ENCODE data around the gene IL36B.
"Not testable (repeated sequence)": the region's sequence is repeated elsewhere in the genome, so short reads cannot be mapped to it uniquely, and the experiment has no call there.

Gene IL36B

DNA sequence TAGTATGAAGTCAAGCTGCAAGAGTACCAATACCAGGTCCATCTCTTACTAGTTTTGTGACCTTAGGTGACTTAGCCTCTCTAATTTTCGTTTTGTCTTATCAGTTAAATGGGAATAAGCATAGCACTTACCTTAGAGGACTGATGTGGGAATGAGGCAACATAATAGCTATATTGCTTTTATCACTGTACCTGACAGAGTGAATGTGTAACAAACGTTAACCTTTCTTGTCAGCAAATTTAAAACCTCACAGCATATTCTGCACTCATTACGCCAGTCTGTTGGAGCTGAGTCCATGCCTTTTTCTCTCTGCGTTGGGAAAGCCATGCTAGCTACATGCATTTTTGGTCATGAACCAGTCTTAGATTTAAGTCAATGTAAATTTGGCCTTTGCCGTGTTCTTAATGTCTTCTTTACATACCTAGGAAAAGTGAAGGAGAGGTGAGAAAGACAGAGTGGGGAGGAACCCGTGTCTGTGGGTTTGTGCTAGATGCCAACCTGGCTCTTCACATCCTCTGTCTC lies at the start of gene IL36B:
IL36B (minus strand) TSS at position 472 of the 522 bp plus-strand sequence.
- DNase-seq: no peak

DNA sequence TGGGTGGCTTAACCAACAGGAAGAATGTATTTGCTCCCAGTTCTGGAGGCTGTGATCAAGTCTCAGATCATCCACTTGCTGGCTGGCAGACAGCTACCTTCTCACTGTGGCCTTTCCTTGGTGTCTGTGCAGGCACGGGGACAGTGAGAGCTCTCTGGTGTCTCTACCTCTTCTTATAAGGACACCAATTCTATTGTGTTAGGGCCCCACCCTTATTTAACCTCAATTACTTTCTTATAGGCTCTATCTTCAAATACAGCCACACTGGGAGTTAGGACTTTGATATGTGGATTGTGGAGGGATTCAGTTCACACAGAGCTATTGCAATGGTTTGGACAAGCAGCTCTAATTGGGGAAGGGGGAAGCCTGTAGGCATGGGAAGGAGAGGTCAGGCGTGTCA lies 49.5 kb upstream of the IL36B start:
- no peak for DNase-seq

DNA sequence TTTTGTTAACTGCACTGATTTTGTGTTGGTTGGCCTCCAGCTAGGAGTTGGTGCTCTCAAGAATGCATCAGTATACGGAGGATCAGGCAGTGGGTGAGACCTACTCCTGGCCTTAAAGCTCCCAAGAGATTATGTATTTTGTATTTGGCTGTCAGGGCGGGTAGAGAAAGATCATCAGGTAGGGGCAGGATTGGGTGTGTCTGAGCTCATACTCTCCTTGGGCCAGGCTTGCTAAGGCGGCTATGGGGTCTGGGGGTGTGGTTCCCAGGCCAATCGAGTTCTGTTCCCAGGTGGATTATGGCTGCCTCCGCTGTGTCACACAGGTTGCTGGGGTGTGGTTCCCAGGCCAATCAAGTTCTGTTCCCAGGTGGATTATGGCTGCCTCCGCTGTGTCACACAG lies 45.9 kb upstream of the IL36B start:
- no peak for DNase-seq

DNA sequence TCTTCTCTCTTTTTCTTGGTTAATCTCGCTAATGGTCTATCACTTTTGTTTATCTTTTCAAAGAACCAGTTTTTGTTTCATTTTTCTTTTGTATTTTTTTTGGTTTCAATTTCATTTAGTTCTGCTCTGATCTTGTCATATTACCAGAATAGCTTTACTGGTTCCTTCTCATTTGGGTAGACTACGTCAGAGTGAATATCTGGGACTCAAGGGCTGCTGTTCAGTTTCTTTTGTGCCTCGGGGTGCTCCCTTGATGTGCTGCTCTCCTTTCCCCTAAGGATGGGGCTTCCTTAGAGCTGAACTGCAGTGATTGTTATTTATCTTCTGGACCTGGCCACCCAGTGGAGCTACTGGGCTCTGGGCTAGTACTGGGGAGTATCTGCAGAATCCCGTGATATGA lies 45.4 kb upstream of the IL36B start:
- no peak for DNase-seq

DNA sequence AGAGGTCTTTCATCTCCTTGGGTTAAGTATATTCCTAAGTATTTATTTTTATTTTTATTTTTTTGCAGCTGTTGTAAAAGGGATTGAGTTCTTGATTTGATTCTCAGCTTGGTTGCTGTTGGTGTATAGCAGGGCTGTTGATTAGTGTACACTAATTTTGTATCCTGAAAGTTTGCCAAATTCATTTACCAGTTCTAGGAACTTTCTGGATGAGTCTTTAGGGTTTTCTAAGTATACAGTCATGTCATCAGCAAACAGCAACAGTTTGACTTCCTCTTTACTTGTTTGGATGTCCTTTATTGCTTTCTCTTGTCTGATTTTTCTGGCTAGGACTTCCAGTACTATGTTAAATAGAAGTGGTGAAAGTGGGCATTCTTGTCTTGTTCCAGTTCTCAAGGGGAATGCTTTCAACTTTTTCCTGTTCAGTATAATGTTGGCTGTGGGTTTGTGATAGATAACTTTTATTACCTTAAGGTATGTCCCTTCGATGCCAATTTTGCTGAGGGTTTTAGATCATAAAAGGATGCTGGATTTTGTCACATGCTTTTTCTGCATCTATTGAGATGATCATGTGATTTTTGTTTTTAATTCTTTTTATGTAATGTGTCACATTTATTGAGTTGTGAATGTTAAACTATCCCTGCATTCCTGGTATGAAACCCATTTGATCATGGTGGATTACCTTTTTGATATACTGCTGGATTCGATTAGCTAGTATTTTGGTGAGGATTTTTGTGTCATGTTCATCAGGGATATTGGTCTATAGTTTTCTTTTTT lies 44.4 kb upstream of the IL36B start:
- DNase-seq: not testable (repeated sequence)

DNA sequence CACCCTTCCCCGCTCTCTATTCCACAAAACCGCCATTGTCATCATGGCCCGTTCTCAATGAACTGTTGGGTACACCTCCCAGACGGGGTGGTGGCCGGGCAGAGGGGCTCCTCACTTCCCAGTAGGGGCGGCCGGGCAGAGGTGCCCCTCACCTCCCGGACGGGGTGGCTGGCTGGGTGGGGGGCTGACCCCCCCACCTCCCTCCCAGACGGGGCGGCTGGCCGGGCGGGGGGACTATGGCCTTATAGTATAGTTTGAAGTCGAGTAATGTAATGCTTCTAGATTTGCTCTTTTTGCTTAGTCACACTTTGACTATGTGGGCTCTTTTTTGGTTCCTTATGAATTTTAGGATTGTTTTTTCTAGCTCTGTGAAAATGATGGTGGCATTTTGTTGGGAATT lies 43.6 kb upstream of the IL36B start:
- not testable (repeated sequence) for DNase-seq

DNA sequence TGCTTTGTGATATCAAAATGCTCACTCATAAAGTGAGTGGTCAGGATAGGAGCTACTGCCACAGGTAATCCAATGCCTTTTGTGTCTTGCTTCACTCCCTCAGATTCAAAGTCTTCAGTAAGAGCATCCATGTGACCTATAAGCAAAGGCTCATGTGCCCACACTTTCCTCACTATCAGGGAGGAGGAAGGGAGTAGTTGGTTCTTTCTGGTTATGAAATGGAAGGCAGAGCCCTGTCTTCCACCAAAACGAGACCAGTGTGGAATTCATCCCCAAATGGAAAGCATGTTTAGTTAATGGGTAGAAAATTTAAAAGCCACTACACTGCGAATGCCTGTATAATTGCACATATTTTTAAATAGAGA lies 40.9 kb upstream of the IL36B start:
- no peak for DNase-seq

DNA sequence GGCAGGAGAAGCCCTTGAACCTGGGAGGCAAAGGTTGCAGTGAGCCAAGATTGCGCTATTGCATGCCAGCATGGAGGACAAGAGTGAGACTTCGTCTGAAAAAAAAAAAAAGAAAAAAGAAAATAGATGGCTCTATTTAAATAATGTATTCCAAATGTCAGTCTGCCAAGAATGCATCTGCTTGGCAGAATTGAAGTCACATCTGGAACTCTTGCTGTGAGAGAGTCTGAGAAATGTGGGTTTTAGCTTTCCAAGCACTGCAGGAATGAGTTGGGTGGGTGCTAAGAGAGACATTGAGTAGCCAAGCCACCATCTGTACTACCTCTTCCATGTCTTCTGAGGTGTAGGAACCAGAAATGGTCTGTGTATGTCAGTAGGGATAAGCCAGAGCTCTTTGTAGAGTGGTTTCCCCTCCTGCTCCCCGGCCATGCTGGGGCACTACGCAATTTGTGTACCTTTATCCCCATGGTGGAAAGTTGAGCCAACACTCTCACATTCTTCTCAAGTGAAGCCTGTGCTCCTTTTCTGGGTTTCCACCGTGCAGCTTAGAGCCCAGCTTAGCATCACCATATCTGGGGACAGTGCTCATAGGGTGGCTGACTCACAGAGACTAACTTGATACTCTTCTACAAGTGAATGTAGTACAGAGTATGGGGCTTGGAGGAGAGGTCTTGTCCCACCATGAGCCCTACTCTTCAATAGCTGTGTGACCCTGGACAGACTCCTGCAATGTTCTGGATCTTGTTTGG lies 40.4 kb upstream of the IL36B start:
- DNase-seq: no peak

DNA sequence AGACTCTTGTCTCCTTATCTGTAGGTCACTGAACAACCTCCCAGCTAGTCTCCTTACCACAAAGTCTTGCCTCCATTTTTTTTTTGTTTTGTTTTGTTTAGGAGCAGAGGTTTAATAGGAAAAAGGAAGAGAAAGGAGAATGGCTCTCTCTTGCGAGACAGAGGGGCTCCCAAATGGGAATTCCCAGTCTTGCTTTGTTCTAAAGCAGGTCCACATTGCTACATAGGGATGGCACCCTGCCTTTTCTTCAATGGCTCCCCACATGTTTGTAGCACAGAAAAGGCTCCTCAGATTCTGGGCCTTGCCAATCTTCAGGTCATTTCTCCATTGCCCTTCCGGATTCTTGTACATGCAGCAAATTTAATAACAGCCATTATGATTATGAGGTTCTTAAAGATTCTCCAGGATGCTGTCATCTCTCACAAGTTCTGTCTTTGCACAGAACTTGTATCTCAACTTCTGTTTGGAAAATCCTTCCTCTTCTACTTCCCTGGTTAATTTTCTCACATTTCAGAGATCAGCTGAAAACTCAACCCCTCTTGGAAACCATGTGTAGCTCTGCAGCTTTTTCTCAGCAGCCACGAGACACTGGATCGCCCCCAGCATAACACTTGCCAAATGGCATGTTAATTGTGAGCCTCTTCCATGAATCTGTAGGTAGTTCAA lies 38.7 kb upstream of the IL36B start:
- DNase-seq: no peak

DNA sequence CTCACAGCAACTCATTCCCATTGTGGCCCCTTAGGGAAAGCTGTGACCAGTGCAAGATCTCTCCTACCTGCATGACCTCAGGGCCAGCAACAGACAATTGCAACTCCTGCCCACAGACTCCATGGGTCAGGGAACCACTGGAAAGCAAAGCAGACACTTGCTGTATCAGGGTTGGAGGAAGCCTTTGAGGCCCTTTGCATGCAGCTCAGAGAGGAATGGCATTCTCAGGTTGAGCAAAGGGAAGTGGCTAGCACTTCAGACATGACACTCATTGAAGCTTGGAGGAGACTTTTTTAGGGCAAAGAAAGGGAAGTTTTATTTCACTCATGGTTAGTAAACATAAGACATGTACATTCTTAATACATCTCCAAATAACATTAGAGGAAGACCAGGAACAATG lies 37.2 kb upstream of the IL36B start:
- DNase-seq: no peak

DNA sequence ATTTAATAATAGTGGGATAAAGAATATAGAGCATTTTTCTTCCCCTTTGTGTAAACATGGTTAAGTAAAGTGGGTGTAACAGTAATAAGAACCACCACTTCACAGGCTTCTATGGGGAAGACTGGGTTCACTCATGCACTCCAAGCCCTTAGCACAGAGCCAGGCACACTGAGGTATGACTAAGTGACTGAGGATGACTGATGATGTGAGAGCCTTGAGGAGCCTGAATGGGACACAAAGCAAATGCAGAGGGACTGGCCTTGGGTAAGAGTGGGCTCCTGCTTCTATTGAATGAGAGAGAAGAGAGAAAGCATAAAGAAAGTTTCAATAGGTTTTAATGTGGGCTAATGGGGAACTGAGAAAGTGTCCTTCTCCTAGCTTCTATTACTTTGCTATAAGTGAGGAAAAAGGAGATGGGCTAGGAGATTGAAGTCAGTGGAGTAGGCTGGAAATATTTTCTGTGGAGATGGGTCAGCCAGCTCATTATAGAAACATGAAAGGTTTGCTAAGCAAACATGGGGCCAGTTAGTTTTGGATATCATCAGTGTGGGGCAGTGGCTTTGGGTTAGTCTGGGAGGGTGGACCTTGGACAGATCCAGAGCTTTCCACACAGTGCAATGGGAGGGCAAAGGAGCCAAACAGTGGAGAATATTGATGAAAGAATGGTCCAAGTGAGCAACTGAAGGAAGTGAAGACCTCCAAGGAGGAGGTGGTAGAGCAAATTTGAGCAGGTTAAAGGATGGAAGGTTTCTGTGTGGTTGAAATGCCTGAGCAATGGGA lies 35.7 kb upstream of the IL36B start:
- DNase-seq: no peak

DNA sequence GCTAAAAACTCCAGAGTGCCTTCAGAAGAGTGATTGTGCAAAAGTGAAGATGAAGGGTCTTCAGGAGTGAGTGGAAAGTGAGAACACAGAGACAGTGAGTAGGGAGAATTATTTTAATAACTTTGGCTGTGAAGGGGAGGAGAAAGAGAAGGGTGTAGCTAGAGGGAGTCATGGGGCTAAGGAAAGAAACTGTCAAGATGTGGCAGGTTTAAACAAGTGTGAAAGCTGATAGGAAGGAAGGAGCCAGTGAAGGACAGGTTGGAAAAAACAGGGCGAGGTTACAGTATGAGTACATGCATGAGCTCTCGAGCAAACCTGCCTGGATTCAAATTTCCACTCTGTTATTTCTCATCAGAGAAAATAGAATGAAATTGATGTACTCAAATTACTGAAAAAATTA lies 32.9 kb upstream of the IL36B start:
- no peak for DNase-seq

DNA sequence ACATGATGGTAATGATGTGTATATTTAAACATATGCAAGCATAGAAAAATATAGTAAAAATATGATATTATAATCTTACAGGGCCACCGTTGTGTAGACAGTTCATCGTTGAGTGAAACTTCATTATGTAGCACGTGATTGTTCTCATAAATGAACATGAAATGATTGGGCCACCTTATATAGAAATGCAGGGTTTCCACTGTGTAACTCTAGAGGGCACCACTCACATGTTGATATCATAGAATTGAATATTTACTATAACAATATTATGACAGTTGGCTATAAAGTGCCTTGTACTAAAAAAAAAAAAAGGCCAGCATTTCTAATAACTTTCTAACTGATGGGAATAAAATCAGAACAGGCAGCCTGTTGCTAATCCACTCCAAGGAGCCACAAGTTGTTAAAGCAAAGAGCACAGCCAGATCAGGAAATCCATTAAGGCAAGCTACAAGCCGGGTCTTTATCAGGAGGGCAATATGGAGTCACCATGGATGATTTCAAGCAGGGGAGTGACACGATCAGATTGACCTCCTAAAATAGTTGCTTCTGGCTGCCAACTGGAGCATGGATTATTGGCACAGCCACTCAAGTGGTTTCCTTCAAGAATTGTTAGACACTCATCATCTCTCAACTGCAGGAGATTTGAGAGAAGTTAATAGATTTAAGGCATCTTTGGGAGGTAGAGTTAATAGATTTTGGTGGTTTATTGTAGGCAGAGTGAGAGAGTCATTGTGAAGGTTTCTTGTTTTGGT lies 31.8 kb upstream of the IL36B start:
- DNase-seq: no peak

DNA sequence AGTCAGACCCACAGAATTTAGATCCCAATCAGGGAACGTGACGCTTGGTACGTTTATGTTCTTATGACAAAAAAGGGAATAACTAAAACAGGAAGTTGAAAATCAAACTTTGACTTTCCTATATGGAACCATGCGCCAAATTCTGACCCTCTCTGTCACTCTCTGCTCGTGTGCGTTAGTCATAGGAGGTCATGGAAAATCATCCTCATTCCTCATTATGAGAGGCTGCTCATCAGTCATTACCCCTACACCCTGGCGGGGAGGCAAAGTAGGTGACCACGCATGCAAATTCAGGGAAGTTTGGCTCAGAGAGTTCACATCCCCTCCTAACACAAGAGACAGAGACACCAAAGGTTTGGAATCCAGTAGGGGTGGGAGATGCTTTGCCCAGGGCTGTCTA lies 30.6 kb upstream of the IL36B start:
- no peak for DNase-seq

DNA sequence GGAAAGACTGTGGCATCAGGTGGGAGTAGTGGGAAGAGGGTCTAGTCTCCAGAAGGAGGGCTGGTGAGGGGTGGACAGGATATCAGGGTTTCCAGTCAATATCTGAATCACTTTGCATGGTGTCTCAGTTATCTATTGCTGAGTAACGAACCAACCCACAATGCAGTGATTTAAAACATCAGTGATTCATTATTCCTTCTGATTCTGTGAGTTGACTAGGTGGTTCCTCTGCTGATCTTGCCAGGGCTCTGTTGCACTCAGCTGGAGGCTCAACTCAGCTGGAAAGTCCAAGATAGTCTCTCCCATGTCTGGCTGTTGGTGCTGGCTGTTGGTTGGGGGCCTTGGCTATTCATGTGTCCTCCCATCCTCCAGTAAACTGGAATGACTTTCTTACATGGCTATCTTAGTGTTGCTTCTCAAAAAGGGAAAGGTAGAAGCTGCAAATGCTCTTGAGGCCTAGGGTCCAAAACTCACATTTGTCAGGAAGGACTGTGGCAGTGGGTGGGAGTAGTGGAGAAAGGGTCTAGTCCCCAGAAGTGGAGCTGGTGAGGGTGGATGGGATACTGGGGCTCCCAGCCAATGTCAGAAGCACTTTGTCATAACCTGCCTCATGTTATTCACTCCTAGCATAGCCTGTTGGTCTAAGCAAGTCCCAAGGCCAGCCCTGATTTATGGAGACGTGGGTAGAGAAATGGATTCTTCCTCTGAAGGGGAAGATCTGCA lies 29.0 kb upstream of the IL36B start:
- DNase-seq: no peak

DNA sequence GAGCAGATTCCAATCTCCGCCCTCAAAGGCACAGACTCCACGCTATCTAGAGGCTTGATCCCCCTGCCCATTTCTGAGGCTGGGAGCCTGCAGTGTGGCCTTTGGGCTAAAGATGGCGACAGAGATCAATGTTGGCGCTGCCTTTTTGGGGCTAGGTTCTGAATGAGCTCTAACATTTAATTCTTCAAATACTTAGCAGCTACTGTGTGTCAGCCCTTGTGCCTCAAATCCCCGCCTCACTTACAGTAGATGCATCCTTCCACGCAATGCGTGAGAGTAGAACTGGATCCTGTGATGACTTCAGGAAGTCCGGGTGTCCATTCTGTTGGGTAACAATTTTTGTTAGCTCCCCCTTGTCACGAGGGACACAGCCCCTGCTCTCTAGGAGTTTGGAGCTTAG lies 27.5 kb upstream of the IL36B start:
- DNase-seq: peak; percentile 32

DNA sequence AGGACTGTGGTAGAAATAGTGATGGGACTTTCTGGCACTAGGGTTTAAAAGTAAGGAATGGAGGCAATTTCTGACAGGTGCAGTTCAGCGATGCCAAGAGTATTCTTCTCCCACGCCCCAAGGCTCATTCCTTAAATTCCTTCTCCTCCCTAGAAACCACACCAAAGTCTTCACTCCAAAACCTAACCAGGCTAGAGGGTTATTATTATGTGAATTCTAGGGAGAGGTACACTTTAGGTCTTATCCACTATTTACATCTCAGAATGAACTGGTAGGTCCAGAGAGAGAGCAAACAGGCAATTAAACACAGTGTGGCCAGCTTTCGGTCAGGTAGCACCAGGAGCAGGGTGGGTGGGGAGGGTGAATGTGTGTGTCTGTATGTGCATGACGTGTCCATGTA lies 26.5 kb upstream of the IL36B start:
- no peak for DNase-seq

DNA sequence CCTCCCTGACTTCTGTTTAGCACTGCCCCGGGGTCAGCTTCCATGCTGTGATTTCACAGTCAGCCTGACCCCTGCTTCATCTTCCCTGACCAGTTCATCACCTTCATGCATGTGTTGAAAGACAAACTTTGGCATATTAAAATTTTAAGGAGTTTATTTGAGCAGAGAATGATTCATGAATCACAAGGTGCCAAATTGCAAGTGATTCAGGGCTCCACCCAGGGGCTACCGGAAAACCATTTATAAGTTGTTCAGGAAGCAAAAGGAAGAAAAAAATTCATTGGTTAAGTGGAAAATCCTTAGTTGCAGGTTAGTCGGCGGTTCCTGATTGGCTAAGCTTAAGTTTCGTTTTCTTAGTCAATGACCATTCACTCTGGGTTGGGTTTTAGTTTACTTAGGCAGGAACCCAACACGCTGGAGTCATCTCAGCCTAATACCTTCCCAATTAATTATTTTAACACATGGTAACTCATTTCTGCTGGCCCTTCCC lies 25.7 kb upstream of the IL36B start:
- DNase-seq: no peak

DNA sequence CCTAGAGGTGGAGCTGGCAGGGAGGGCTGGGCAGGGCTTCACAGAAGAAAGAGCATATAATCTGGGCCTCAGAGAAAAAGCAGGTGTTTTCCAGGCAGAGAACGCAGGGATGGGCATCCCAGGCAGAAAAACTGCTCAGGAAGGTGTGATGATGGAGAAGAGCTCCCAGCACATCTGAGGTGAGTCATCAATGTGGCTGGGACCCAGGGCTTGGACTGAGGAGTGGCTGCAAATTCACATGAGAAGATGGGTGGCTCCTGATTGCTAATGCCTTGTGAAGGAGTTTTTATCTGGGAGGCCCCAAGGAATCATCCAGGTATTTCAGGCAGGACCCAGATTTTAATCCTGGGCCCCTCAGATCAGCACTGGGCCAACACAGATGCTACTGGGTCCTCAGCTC lies 25.3 kb upstream of the IL36B start:
- DNase-seq: no peak

DNA sequence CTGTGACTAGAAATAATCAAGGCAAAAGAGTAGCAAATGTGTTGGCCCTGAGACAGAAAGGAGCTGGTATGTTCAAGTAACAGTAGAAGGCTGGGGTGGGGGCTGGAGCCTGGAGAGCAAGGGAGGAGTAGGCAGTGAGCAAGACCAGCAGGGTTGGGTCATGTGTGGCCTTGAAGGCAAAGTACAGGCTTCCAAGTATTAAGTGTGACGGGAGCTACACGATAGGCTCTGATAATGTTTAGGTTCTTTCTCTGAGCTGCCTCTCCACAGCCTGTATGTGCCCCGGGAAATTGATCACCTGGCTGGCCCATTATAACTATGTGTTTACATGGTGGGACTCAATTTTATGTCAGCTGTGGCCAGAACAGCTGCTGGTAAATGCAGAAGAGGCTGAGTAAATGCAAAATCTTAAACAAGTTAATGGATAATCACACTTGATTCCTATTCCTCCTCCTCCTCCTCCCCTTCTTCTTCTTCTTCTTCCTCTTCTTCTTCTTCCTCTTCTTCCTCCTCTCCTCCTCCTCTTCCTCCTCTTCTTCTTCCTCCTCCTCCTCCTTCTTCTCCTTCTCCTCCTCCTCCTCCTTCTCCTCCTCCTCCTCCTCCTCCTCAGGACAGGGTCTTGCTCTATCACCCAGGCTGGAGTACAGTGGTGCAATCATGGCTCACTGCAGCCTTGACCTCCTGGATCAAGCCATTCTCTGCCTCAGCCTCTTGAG lies 24.4 kb upstream of the IL36B start:
- no peak for DNase-seq

DNA sequence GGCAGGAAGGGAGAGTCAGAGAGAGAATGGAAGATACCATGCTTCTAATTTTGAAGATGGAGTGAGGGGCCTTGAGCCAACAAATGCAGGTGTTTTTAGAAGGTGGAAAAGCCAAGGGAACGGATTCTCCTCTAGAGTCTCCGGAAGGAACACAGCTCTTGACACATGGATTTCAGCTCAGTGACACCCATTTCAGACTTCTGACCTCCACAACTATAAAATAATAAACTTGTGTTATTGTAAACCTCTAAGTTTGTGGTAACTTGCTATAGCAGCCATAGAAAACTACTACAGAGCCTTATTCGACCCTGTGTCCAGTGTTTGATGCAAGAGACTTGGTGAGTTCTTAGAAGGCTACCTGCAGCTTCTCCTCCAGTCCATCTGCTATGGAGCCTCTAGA lies 22.9 kb upstream of the IL36B start:
- no peak for DNase-seq
